GM19324 (cell line): Measurements from ENCODE around the gene YY1.
A peak's percentile ranks its signal among the peaks of the same experiment; 100 is the strongest.
"Not testable (repeated sequence)": the region's sequence is repeated elsewhere in the genome, so short reads cannot be mapped to it uniquely, and the experiment has no call there.

Experiments used
- ATAC-seq: cut with Tn5 transposase; IDR thresholded peaks from one replicate; pipeline ENCODE4 v1.9.1; 2021; ENCODE audit warnings: mild to moderate bottlenecking, moderate library complexity; ENCODE audit not compliant: unreplicated experiment, low FRiP score

Gene YY1

GRCh38 chr14:100309028-100309737 lies 70.2 kb downstream of the YY1 start:
- no peak for ATAC-seq

GRCh38 chr14:100312110-100312876 lies 73.3 kb downstream of the YY1 start:
- ATAC-seq, result not testable (repeated sequence)

- ATAC-seq, result no peak
Observed at GRCh38 chr14:100312877-100313400, 74.0 kb downstream of the YY1 start.

- ATAC-seq, result no peak
Observed at GRCh38 chr14:100313464-100314230, 74.7 kb downstream of the YY1 start.

GRCh38 chr14:100314724-100315123 lies 75.8 kb downstream of the YY1 start:
- ATAC-seq, result no peak

- ATAC-seq, result no peak
Observed at GRCh38 chr14:100317389-100317788, 78.4 kb downstream of the YY1 start.

GRCh38 chr14:100317912-100318808 lies 79.2 kb downstream of the YY1 start:
- peak; percentile 72 for ATAC-seq

GRCh38 chr14:100320157-100320856 lies 81.4 kb downstream of the YY1 start:
- ATAC-seq, result no peak

- no peak for ATAC-seq
Observed at GRCh38 chr14:100321473-100322137, 82.7 kb downstream of the YY1 start.

DNA sequence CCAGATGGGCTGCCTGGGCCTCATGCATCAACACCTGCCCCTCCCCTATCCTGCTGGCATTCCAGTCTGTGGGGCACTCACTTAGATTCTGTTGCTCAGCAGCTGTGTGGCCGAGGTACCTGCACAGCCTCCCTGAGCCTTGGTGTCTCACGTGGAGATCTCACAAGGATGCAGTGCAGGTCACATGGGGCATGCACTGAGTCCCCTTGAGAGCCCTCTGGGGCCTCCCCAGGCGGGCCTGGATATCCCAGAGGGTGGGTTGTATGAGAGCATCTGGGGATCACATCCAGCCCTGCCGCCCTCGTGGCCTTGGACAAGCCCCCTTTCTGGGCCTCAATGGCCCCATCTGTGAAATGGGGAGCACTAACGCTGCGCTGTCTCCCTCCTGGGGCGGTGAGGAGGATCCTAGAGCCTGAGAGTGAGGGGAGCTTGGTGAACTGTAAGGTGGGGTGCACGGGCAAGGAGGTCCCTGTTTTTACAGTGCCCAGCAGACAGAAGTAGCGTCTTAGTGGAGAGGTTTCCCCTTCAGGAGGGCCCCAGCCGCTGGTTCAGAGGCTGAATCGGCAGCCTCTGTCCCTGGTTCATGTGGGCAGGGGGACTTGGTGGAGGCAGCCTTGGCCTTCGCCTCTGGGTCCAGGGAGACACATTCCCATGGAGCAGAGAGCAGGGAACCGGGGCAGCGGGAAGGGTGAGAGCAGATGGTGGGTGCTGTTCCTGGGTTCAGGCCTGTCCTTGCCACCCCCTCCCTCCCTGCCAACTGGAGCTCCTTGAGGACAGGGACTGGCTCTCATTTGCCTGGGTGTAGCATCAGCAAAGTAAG lies 83.4 kb downstream of the YY1 start:
- ATAC-seq, result no peak

- ATAC-seq, result no peak
Observed at GRCh38 chr14:100323121-100323941, 84.4 kb downstream of the YY1 start, which contains the start of gene SLC25A47. TSS of gene SLC25A47 (plus strand) at chr14:100323339. CDS start at chr14:100323415, 76 bp downstream.

- ATAC-seq, result no peak
Observed at GRCh38 chr14:100323942-100324307, 85.0 kb downstream of the YY1 start.

- ATAC-seq, result no peak
Observed at GRCh38 chr14:100325231-100325632, 86.3 kb downstream of the YY1 start.

GRCh38 chr14:100325958-100326357 lies 87.0 kb downstream of the YY1 start:
- ATAC-seq, result no peak

GRCh38 chr14:100327128-100327527 lies 88.2 kb downstream of the YY1 start:
- ATAC-seq, result no peak

DNA sequence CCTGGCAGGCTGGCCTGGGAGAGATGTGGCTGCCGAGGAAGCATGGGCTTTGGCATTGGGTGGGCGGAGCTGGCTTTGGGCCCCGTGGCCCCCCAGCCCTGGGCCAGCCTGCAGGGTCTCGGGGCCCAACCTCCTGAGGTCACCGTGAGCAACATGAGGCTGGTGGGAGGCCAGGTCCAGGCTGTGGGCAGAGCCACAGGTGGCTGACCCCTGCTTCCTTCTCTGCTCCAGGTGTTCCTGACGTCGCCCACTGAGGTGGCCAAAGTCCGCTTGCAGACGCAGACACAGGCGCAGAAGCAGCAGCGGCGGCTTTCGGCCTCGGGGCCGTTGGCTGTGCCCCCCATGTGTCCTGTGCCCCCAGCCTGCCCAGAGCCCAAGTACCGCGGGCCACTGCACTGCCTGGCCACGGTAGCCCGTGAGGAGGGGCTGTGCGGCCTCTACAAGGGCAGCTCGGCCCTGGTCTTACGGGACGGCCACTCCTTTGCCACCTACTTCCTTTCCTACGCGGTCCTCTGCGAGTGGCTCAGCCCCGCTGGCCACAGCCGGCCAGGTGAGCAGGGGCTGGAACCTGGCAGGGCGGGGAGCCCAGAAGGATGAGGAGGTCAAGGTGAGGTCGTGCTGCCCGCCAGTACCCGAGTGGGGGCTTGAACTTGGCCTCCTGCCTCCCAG lies 89.7 kb downstream of the YY1 start:
- ATAC-seq, result no peak
